NCI-H526 treated with DMSO at 0.1 percent for 48 hours (cell line): ENCODE results near the gene TANGO2.
A peak's percentile ranks its signal among the peaks of the same experiment; 100 is the strongest.

Experiments used
- DNase-seq: peaks from one replicate; lab custom pipeline; 2025; lab: John Stamatoyannopoulos, UW

The TANGO2 gene

GRCh38 chr22:20013382-20013871 lies 7.5 kb upstream of the TANGO2 start:
- DNase-seq, result no peak

DNA sequence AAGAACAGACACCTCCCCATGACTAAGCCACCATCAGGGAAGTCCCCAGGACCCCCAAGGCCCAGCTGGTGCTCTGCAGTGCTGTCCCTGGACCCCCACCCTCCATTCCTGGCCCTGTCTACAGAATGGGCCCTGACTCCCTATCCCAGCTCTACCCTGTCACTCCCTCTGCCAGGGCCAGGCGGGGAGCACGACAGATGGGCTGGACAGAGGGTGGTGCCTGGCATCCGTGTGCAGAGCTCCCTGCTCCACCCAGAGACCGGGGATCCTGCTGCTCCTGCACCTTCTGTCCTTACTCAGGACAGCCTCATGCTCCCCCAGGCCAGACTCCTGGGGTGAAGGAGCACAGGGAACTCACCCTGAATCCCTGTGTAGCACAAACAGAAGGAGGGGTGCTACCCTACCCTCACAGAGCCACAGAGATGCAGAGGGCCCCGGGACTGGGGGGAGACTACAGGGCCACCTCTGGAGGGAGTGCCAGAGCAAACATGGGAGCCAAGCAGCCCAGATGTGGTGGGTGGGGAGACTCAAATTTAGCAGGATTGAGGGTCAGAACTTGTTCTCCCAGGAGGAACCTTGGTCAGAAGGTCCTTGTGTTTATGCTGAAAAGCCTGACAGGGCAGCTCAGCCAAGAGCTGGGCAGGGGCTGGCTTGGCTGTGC lies 6.3 kb upstream of the TANGO2 start:
- no peak for DNase-seq

- DNase-seq, result no peak
Observed at GRCh38 chr22:20015187-20015625, 5.7 kb upstream of the TANGO2 start.

- DNase-seq, result no peak
Observed at GRCh38 chr22:20015971-20016733, 4.8 kb upstream of the TANGO2 start.

DNA sequence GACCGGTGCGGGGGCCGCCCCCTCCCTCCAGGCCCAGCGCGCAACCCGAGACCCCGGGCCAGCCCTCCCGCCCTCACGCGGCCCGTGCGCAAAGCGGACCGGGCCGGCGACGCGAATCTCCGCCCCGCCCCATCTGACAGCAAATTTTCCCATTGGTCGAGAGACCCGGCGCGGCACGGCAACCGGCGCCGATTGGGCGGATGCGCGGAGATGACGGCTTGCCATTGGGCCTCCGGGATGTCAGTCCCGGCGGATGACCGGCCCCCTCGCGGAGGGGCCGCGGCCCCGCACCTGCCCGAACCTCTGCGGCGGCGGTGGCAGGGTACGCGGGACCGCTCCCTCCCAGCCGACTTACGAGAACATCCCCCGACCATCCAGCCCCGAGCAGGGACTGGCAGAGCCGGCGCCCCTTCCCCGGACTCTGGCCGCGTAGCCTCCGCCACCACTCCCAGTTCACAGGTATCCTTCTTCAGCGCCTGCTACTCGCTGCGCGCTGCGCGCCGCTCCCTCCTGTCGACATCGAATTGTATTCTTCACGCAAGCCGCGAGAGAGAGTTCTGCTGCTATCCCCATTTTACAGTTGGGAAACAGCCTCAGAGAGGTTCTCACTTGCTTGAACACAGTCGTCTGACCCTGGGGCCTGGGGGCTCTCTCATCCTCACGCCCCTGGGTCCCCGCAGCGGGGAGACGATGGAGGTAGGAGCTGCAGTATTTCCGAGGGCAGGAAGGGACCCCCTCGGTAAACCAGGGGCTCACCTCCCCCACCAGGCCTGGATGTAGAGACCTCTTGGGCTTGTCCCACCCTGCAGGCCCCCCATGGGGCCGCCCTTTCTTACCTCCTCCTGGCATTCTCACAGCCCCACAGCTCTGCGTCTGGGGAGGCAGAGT lies 3.9 kb upstream of the TANGO2 start, which contains the start of gene ARVCF:
ARVCF (minus strand) TSS at position 90 of the 888 bp plus-strand sequence. CDS start 26,029 bp downstream, outside the sequence.
- DNase-seq, result peak; percentile 65

GRCh38 chr22:20017622-20017958 lies 3.3 kb upstream of the TANGO2 start:
- no peak for DNase-seq

GRCh38 chr22:20018001-20018400 lies 2.9 kb upstream of the TANGO2 start:
- DNase-seq, result no peak

GRCh38 chr22:20019661-20020532 lies 1.0 kb upstream of the TANGO2 start:
- DNase-seq, result no peak

DNA sequence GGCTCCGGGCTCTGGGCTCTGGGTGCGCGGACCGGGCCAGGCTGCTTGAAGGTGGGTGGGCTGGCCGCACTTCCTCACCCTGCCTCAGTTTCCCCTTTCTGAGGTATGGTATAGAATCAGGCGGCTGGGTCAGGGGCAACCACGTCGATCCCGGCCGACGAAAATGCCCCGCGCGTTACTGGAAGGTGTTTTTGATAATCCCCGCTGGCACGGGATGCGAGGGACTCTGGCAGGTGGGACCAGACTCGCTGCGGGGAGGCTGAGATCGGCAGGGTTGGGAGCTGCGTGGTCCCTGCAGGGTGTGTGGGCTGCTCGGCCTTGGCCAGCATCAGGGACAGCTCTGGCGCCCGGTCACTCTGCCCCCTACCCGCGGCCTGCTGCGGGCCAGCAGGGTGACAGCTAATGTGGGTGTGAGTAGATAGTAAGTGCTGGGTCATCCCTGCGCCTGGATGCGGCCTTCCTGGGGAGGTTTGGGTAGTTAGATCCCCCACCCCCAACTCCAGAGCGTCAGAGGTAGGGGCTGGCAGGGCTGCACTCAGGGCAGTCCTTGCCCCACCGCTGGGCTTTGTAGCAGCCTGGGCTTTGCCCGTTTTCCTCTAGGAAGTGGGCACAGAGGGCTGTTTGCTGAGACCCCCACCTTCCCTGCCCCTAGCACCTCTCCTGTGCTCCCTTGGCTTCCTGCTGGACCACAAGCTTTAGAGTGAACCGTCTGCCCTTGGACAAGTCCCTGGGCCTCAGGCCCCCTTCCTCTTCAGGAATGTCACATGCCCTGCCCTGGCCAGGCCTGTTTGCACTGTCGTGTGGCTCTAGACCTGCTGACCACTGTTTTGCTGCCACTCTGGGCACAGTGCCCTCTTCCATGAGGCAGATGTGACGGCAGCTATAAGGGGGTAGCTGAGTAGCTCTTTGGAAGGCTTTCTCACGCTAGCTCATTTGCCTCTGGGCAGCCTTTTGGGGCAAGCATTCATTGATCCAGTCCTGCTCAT lies 579 bp downstream of the TANGO2 start:
- DNase-seq, result no peak

DNA sequence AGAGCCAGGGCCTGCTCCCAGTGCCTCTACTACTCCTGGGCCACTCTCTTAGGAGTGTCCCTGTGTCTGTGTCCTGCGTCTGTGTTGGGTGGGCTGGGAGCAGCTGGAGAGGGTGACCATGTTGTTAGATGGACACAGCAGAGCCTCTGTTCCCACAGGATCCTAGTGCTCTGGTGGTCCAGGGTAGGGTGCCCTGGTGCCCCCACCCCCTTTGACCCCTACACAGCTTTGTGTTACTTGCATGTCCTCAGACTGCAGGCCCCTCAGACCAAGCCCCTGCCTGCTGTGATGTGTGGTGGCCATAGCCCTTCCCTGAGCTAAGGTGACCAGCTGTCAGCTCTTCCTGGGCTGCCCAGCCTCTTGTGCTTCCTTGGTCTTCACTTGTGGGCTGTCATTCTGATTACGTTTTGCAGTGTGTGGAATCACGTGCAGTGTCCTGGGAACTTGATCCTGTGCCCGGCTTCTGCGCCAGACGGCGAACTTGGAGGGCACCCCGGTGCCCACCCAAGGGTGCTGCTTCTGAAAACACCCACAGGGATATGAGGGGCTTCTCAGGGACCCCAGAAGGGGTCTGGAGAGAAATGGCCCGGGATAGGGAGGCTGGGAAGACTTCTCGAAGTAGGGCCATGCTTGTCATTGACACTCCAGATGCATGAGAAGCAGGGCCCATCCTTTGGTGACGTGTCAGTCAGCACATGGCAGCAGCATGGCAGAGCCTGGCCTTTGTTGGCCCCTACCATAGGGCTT lies 1.5 kb downstream of the TANGO2 start:
- DNase-seq, result no peak

DNA sequence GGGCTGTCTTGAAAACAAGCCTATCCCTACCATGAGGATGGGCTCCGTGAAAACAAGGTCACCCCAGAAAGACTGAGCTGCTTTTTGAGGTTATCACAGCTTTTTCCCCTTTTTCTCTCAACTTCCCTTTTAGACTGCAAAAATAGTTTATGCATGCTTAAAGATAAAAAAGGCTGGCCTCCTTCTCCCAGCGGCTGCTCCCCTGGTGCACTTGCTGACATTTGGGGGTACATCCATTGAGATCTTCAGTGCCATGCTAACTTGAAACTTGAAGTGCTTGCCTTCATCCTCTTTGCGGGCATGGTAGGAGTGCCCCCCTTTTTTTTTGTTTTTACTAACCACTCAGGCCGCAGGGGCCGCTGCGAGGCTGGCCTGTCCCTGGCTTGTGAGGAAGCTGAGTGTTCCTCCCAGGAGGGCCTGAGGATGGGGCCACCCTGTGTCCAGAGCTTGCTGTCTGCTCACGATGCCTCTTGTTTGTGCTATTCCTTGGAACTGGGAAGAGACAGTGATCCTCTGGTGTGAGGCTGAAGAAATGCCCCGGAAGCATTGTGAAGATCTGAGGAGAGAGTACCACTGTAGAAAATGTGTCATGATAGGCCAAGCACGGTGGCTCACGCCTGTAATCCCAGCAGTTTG lies 2.2 kb downstream of the TANGO2 start:
- no peak for DNase-seq

DNA sequence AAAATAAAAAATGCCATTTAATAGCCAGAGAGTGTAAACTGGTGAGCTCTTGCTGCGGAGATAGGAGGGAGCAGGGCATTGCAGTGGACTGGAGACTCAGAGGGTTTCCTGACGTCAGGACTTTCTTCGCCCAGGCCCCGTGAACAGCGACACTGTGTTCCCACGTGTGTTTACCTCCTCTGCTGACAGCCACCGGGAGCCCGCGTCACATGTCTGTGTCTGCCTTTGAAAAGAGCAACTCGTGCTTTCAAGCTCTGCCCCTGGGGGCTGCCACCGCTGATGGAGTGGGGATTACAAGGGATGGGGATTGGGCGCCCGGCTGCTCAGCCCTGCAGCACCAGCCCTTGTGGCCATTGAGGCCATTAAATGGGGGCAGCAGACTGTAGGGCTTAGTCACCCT lies 3.3 kb downstream of the TANGO2 start:
- no peak for DNase-seq

DNA sequence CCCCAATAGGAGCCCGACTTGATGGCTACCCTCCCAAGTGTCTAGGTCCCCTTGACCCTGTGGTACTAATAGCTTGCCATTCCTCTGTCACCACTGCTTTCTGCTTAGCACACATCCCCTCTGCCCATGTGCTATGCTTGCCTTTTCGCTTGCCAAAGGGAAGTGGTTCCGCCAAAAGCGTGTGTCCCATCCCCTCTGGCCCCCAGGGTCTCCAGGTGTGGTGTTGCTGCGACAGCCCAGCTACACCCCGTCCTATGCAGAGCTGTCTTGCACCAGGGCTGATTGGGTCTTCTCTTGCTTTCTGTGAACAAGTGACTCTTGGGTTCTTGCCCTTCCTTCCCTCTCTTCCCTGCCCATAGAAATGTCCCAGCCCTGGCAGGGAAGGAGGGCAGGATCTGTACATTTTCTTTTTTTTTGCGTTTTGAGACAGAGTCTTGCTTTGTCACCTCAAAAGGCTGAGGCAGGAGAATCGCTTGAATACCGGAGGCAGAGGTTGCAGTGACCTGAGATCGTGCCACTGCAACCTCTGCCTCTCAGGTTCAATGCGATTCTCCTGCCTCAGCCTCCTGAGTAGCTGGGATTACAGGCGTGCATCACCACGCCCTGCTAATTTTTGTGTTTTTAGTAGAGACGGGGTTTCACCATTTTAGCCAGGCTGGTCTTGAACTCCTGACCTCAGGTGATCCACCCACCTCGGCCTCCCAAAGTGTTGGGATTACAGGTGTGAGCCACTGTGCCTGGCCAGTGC lies 3.9 kb downstream of the TANGO2 start:
- no peak for DNase-seq

GRCh38 chr22:20025401-20026203 lies 4.7 kb downstream of the TANGO2 start:
- no peak for DNase-seq

GRCh38 chr22:20026204-20026908 lies 5.4 kb downstream of the TANGO2 start:
- DNase-seq, result no peak

DNA sequence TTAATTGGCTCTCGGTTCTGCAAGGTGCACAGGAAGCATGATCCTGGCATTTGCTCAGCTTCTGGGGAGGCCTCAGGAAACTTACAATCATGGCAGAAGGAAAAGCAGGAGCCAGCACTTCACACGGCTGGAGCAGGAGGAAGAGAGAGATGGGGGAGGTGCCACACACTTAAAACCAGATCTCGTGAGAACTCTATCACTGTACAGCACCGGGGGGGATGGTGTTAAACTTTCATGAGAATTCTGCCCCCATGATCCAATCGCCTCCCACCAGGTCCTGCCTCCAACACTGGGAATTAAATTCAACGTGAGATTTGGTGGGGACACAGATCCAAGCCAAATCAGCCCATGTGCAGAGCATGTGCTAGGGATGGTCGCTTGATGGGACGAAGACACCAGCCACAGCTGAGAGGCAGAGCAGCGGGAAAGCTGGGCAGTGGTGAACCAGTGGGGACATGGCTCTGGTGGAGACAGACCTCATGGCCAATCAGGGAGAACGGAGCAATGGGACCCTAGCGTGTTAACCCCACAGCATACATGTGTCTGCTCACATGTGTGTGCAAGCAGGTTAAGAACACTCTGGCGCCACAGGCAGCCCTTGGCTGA lies 6.2 kb downstream of the TANGO2 start:
- no peak for DNase-seq
